Endothelial cell of umbilical vein (primary cell): ENCODE measurements around the gene FASLG. TPM values are rescaled to one million over a fixed set of nuclear protein-coding genes. Genes with fewer than 3 reads are reported as not detected.

Source experiments
- BruUV-seq: library from RNA; stranded (reverse); fragments of 400-500 nt; replicated peaks from 2 replicates; lab custom pipeline; 2021; lab: Mats Ljungman, UMichigan
- CTCF ChIA-PET: fragments of 300-600, 350-600 bp; sonication (Branson Sonifier 250); formaldehyde crosslinking; loops from one replicate; lab custom pipeline; 2021; ENCODE audit warnings: antibody characterized with exemption, inconsistent platforms; lab: Charles Lee
- POLR2A ChIA-PET: fragments of 300-600, 350-600 bp; sonication (Branson Sonifier 250); formaldehyde crosslinking; loops from one replicate; lab custom pipeline; 2021; ENCODE audit warnings: antibody characterized with exemption, inconsistent platforms; lab: Charles Lee
- DNase-seq: peaks from one replicate; pipeline ENCODE4 v3.0.0-alpha.2; 2011; ENCODE audit warnings: low read depth, low spot score
- FAIRE-seq: peaks from 2 replicates; lab custom pipeline; 2011; peaks lifted over from hg19 to GRCh38; lab: Jason Lieb, UNC
- H2AFZ ChIP-seq: 2 replicates; pipeline ENCODE4 v1.6.0; 2012; ENCODE audit warnings: low read depth, low read length, control low read depth, inconsistent platforms
- H3K27ac ChIP-seq: 2 replicates; pipeline ENCODE4 v1.5.1; 2011; ENCODE audit warnings: low read depth, mild to moderate bottlenecking, control low read depth, low read length, moderate library complexity; ENCODE audit not compliant: insufficient read depth
- H3K27me3 ChIP-seq, 2 experiments: 2 replicates each; pipeline versions ENCODE4 v1.6.0 to v1.6.1; 2011; ENCODE audit warnings: low read length in 2 of 2, mixed read lengths in 1 of 2; ENCODE audit not compliant: control insufficient read depth in 2 of 2, insufficient read depth in 2 of 2
- H3K36me3 ChIP-seq, 2 experiments: 2 replicates in 1 of 2; 3 replicates in 1 of 2; pipeline ENCODE4 v1.5.1; 2011; ENCODE audit warnings: low read length in 2 of 2, mild to moderate bottlenecking in 1 of 2, moderate library complexity in 1 of 2; ENCODE audit not compliant: control insufficient read depth in 2 of 2, insufficient read depth in 2 of 2; ENCODE audit errors: extremely low read depth in 1 of 2
- H3K4me1 ChIP-seq: 3 replicates; pipeline ENCODE4 v1.5.1; 2011; ENCODE audit warnings: mild to moderate bottlenecking, low read length; ENCODE audit not compliant: control insufficient read depth, insufficient read depth; ENCODE audit errors: extremely low read depth
- H3K4me2 ChIP-seq: 2 replicates; pipeline ENCODE4 v1.6.1; 2011; ENCODE audit warnings: low read length, control low read depth, mixed read lengths; ENCODE audit not compliant: insufficient read depth
- H3K4me3 ChIP-seq, 3 experiments: fragments of 200-600 bp in 1 of 3; sonication (generic), shearing (Covaris generic) in 1 of 3; replicated peaks in 1 of 3; 2 replicates each; pipeline ENCODE4 v1.5.1; 2011 to 2016; ENCODE audit warnings: control low read depth in 3 of 3, low read length in 3 of 3, mild to moderate bottlenecking in 2 of 3, inconsistent platforms in 1 of 3, low read depth in 1 of 3, moderate library complexity in 1 of 3; ENCODE audit not compliant: insufficient read depth in 1 of 3
- H3K79me2 ChIP-seq: 2 replicates; pipeline ENCODE4 v1.6.0; 2012; ENCODE audit warnings: low read length, inconsistent platforms; ENCODE audit not compliant: control insufficient read depth, insufficient read depth
- H3K9ac ChIP-seq: replicated peaks from 2 replicates; pipeline ENCODE3; 2011; ENCODE audit warnings: low read length, control low read depth; ENCODE audit not compliant: insufficient read depth; ENCODE audit errors: extremely low read depth
- H3K9me1 ChIP-seq: replicated peaks from 3 replicates; pipeline ENCODE4 v1.6.0; 2011; ENCODE audit warnings: mild to moderate bottlenecking, low read length; ENCODE audit not compliant: control insufficient read depth, insufficient read depth; ENCODE audit errors: extremely low read depth
- H3K9me3 ChIP-seq: replicated peaks from 2 replicates; pipeline ENCODE4 v1.5.1; 2012; ENCODE audit warnings: low read length, inconsistent platforms; ENCODE audit not compliant: control insufficient read depth, insufficient read depth
- H4K20me1 ChIP-seq: replicated peaks from 2 replicates; pipeline ENCODE3; 2011; ENCODE audit warnings: mild to moderate bottlenecking, low read length; ENCODE audit not compliant: control insufficient read depth, insufficient read depth; ENCODE audit errors: extremely low read depth
- EZH2 ChIP-seq: IDR thresholded peaks from 2 replicates; pipeline ENCODE4 v1.6.1; 2012; ENCODE audit warnings: borderline replicate concordance, low read depth, mild to moderate bottlenecking, moderate library complexity, low read length, inconsistent platforms; ENCODE audit not compliant: severe bottlenecking
- FOS ChIP-seq: IDR thresholded peaks from 2 replicates; pipeline ENCODE4 v1.6.1; 2011; ENCODE audit warnings: mild to moderate bottlenecking, low read length, moderate library complexity, borderline replicate concordance; ENCODE audit not compliant: insufficient read depth
- GATA2 ChIP-seq: IDR thresholded peaks from 2 replicates; pipeline ENCODE4 v1.7.0; 2011; ENCODE audit warnings: low read depth, mild to moderate bottlenecking, moderate library complexity, mixed read lengths, low read length; ENCODE audit not compliant: insufficient read length, insufficient read depth
- JUN ChIP-seq: IDR thresholded peaks from 2 replicates; pipeline ENCODE4 v1.6.1; 2011; ENCODE audit warnings: borderline replicate concordance, low read depth; ENCODE audit not compliant: insufficient read length, insufficient read depth
- MYC ChIP-seq: IDR thresholded peaks from one replicate; pipeline ENCODE4 v1.6.1; 2011; ENCODE audit warnings: mild to moderate bottlenecking, low read depth, low read length
- POLR2AphosphoS5 ChIP-seq: IDR thresholded peaks from 2 replicates; pipeline ENCODE4 v1.6.1; 2012; ENCODE audit warnings: low read depth, mild to moderate bottlenecking, control low read depth, low read length, moderate library complexity; ENCODE audit not compliant: insufficient read depth
- dilution Hi-C: fragments of 300-500 bp; cut with MboI; formaldehyde crosslinking; loops from one replicate; pipeline ENCODE4 v1.15.0; 2019; ENCODE audit warnings: low sequenced_read_pairs; ENCODE audit not compliant: extremely low pct_ligation_motif_present
- intact Hi-C: fragments of 100-400 bp; cut with micrococcal nuclease; formaldehyde crosslinking; loops from one replicate; pipeline ENCODE4 v1.10.0; 2022
- polyA plus RNA-seq, 4 experiments: library from polyadenylated mRNA; depleted of rRNA in 3 of 4; stranded (reverse) in 3 of 4; unstranded in 1 of 4; fragments of >200 nt; gene quantifications; 2 replicates each; pipeline versions ENCODE4 v1.2.1 to v1.2.3, GENCODE V29; 2011 to 2012; ENCODE audit warnings: missing spikeins in 1 of 4
- total RNA-seq: library from RNA; stranded (reverse); gene quantifications from 2 replicates; pipeline ENCODE4 v1.2.3, GENCODE V29; 2021
- TF ChIP-seq, protein P1 (sequence below): IDR thresholded peaks from 2 replicates; pipeline ENCODE4 v1.6.1; 2011; ENCODE audit not compliant: insufficient read depth, insufficient read length
- TF ChIP-seq, protein P2 (sequence below), 2 donors: IDR thresholded peaks; 1 replicate in 1 of 2; 2 replicates in 1 of 2; pipeline ENCODE4 v1.5.1; 2011; ENCODE audit warnings: low read length in 2 of 2, mild to moderate bottlenecking in 2 of 2, moderate library complexity in 2 of 2, control low read depth in 1 of 2, inconsistent platforms in 1 of 2, low read depth in 1 of 2; ENCODE audit not compliant: insufficient read depth in 1 of 2; ENCODE audit errors: extremely low read depth in 1 of 2

The FASLG gene
- total and polyA plus RNA-seq, 2 donors (not counting 3 experiments of a cell fraction or from before 2014, with no cell fraction given): not detected

DNA sequence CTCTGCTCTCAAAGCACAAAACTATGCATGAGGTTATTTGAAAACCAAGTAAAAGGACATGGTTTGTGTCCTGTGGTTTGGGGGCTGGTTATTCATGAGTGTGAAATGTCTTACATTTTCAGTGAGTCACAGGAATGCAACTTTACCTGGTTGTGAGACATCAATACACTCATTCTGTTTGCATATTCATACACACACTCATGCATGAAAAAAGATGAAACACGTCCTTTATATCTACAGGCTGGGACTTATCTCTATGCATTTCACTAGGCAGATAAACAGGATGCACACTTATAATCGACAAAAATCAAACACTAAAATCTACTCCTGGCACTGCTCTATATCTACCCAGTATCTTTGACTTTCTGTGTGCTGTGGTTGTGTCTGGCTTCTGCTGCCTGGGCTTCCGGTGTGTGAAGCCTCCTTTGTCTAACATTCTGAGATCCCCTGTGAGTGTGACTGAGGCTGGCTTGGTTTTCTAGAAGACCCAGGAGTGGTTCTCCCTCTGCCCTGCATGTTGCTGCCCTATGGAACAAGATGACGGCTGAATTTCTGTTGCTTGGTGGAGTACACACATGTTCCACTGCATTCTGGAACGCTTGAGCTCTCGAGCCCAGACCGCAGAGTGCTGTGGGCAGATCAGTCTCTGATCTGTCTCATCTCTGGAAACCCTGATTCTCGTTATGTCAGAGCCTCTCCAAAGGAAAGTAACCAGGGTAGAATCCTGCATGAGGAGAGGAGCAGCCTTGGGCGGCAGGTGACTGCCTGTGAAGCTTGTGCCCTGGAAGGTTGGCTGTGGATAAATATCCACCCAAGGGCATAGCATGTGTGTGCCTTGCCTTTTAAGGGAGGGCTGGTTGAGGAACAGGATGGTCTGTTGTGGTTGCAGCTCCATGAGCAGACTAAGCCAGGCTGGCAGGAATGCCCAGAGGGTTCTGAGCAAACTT lies 19.7 kb upstream of the FASLG start:
- no TSS peak for BruUV-seq
- Histone ChIP-seq H3K27me3 (peaks cover 4% of the 10 kb centered on the region in 2 experiments), H3K36me3 (no peaks in the 10 kb centered on the region), H3K9me1 (no peaks in the 10 kb centered on the region), H3K79me2 (no peaks in the 10 kb centered on the region), H3K4me2 (no peak overlapping the region), H4K20me1 (no peaks in the 10 kb centered on the region), H3K27ac (no peak overlapping the region), H3K4me1 (peaks cover 10% of the 10 kb centered on the region), H3K9ac (no peak overlapping the region), H3K9me3 (no peaks in the 10 kb centered on the region), H3K4me3 (no peak overlapping the region), H2AFZ (peak overlapping the region; percentile 18)
- ChIA-PET CTCF (interaction anchor here (1.1 to 1.4 kb wide), 2 partner anchors 30 to 50 kb away, joined by 3 read pairs; no protein-coding TSS in a partner anchor), POLR2A (no interaction called here)
- dilution Hi-C loops (no loop called here), intact Hi-C loops (no loop called here)
- no peak for FAIRE-seq
- DNase-seq: no peak
- TF ChIP-seq POLR2AphosphoS5 (peak; percentile 31), FOS (peak; percentile 89), JUN (peak; percentile 19), GATA2 (peak; percentile 80), MYC (no peak)

DNA sequence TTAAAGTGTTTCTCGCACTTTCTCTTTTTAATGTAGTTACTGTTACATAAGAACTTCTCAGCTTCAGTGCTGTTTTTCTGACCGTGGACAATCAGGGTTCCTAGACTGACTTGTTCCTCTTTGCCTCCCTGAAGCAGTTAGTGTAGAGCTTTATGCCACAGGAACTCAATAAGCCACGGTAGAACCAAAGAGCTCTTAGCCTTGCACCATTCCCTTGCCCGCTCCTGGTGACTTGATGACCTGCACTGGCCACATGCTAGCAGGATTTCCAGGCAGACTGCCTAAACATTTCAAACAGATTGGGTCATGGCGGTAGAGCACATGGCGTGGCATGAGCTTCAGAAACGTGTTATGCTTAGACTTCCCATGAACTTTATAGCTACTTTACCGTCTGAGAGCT lies 18.8 kb upstream of the FASLG start:
- Histone ChIP-seq H3K79me2 (no peaks in the 10 kb centered on the region), H3K9ac (no peak overlapping the region), H3K9me1 (no peaks in the 10 kb centered on the region), H3K4me2 (no peak overlapping the region), H4K20me1 (no peaks in the 10 kb centered on the region), H3K27ac (no peak overlapping the region), H3K36me3 (no peaks in the 10 kb centered on the region), H3K4me3 (no peak overlapping the region), H2AFZ (no peak overlapping the region), H3K27me3 (peaks cover 4% of the 10 kb centered on the region in 2 experiments), H3K9me3 (no peaks in the 10 kb centered on the region), H3K4me1 (peaks cover 10% of the 10 kb centered on the region)
- dilution Hi-C loops: no loop called here
- DNase-seq: no peak
- ChIA-PET CTCF (interaction anchor here (1.6 kb wide), 1 partner anchor 80 kb away, joined by 6 read pairs; no protein-coding TSS in a partner anchor), POLR2A (no interaction called here)
- no peak for FAIRE-seq
- no TSS peak for BruUV-seq
- intact Hi-C loops: no loop called here
- TF ChIP-seq, protein P1, sequence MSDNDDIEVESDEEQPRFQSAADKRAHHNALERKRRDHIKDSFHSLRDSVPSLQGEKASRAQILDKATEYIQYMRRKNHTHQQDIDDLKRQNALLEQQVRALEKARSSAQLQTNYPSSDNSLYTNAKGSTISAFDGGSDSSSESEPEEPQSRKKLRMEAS: no peak
- TF ChIP-seq POLR2AphosphoS5: no peak
- TF ChIP-seq JUN: no peak
- TF ChIP-seq GATA2: no peak
- TF ChIP-seq, protein P2, sequence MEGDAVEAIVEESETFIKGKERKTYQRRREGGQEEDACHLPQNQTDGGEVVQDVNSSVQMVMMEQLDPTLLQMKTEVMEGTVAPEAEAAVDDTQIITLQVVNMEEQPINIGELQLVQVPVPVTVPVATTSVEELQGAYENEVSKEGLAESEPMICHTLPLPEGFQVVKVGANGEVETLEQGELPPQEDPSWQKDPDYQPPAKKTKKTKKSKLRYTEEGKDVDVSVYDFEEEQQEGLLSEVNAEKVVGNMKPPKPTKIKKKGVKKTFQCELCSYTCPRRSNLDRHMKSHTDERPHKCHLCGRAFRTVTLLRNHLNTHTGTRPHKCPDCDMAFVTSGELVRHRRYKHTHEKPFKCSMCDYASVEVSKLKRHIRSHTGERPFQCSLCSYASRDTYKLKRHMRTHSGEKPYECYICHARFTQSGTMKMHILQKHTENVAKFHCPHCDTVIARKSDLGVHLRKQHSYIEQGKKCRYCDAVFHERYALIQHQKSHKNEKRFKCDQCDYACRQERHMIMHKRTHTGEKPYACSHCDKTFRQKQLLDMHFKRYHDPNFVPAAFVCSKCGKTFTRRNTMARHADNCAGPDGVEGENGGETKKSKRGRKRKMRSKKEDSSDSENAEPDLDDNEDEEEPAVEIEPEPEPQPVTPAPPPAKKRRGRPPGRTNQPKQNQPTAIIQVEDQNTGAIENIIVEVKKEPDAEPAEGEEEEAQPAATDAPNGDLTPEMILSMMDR (IDR thresholded peaks at IDR 0.05; ENCODE audit: extremely low read depth in 1 of 2, insufficient read depth in 1 of 2, low read depth in 1 of 2, low read length in 2 of 2): no peak
- TF ChIP-seq EZH2: no peak
- TF ChIP-seq MYC: no peak
